ENCODE measurements around the gene PDIA3. TPM values are rescaled to one million over a fixed set of nuclear protein-coding genes. Genes with fewer than 3 reads are reported as not detected.

PDIA3 gene
- total and polyA plus RNA-seq, 2 of the 13 experiments (the other 11 are each of a cell fraction or from before 2014, with no cell fraction given): 238 to 433 TPM

- TF ChIP-seq HINFP (CRISPR knock-in tag; IDR thresholded peaks at IDR 0.05; ENCODE audit: low read depth) (no peak; the same call in 1 of the 2 replicates), ZMYM2 (CRISPR knock-in tag; IDR thresholded peaks at IDR 0.05) (peak; percentile 70; the same call in 1 of the 2 replicates), TCF7 (IDR thresholded peaks at IDR 0.05; ENCODE audit: low read depth) (no peak), ASH2L (IDR thresholded peaks at IDR 0.05; ENCODE audit: insufficient read length, low read depth, low read length) (peak; percentile 64), ZFP90 (CRISPR knock-in tag; IDR thresholded peaks at IDR 0.05; ENCODE audit: borderline replicate concordance) (peak; percentile 60), NR2F2 (IDR thresholded peaks at IDR 0.05; ENCODE audit: borderline replicate concordance, low read depth) (no peak), DNMT1 (CRISPR knock-in tag; IDR thresholded peaks at IDR 0.05) (no peak), STAT6 (CRISPR knock-in tag; IDR thresholded peaks at IDR 0.05; ENCODE audit: borderline replicate concordance) (no peak), ZNF652 (CRISPR knock-in tag; IDR thresholded peaks at IDR 0.05; ENCODE audit: borderline replicate concordance, low read depth) (no peak), ZC3H4 (CRISPR knock-in tag; IDR thresholded peaks at IDR 0.05; ENCODE audit: borderline replicate concordance) (no peak), FOXJ3 (CRISPR knock-in tag; IDR thresholded peaks at IDR 0.05; ENCODE audit: borderline replicate concordance) (peak; percentile 44; the same call in 1 of the 2 replicates), SNAPC5 (CRISPR knock-in tag; IDR thresholded peaks at IDR 0.05; ENCODE audit: borderline replicate concordance) (no peak), NCOA2 (CRISPR knock-in tag; IDR thresholded peaks at IDR 0.05) (0 out of 2 replicates have a peak, but pooled peaks have one; percentile 19), AHR (CRISPR knock-in tag; IDR thresholded peaks at IDR 0.05) (0 out of 2 replicates have a peak, but pooled peaks have one; percentile 49), ZNF878 (CRISPR knock-in tag; IDR thresholded peaks at IDR 0.05) (no peak), KDM3A (CRISPR knock-in tag; IDR thresholded peaks at IDR 0.05; ENCODE audit: low read depth) (no peak), RCOR2 (CRISPR knock-in tag; IDR thresholded peaks at IDR 0.05) (no peak), ZNF264 (CRISPR knock-in tag; IDR thresholded peaks at IDR 0.05) (peak; percentile 69), ZNF124 (CRISPR knock-in tag; IDR thresholded peaks at IDR 0.05) (no peak), ZNF253 (CRISPR knock-in tag; IDR thresholded peaks at IDR 0.05; ENCODE audit: borderline replicate concordance) (no peak), ELF1 (CRISPR knock-in tag; IDR thresholded peaks at IDR 0.05) (no peak), ZKSCAN8 (CRISPR knock-in tag; IDR thresholded peaks at IDR 0.05; ENCODE audit: borderline replicate concordance) (no peak), ONECUT2 (CRISPR knock-in tag; IDR thresholded peaks at IDR 0.05) (no peak), TBX2 (CRISPR knock-in tag; IDR thresholded peaks at IDR 0.05; ENCODE audit: borderline replicate concordance) (no peak; the same call in 1 of the 2 replicates), KDM2A (CRISPR knock-in tag; IDR thresholded peaks at IDR 0.05; ENCODE audit: borderline replicate concordance, low read depth) (no peak; the same call in 1 of the 2 replicates), CBX5 (CRISPR knock-in tag; IDR thresholded peaks at IDR 0.05; ENCODE audit: borderline replicate concordance) (no peak; the same call in 1 of the 2 replicates)
Observed at GRCh38 chr15:43777267-43777914, 31.2 kb downstream of the PDIA3 start (continued).

Measured in HepG2 (cell line).